ENCODE results near the gene PLEKHG2. TPM values are rescaled to one million over a fixed set of nuclear protein-coding genes. Genes with fewer than 3 reads are reported as not detected.

PLEKHG2 gene
- total and polyA plus RNA-seq, 9 of the 15 experiments (the other 6 are each of a cell fraction or from before 2014, with no cell fraction given) = 0.98 to 45.7 (median 9.8) TPM

GRCh38 chr19:39403331-39404312 is 8.8 kb upstream of the PLEKHG2 start (continued):
- TF ChIP-seq TSHZ1 (CRISPR knock-in tag; IDR thresholded peaks at IDR 0.05) = no peak
- no peak for TF ChIP-seq THRA (IDR thresholded peaks at IDR 0.05)
- TF ChIP-seq ZNF780A (CRISPR knock-in tag; IDR thresholded peaks at IDR 0.05) = no peak
- no peak for TF ChIP-seq HNRNPK (IDR thresholded peaks at IDR 0.05; ENCODE audit: low read depth, low read length, poor library complexity, severe bottlenecking)
- no peak for TF ChIP-seq NELFE (IDR thresholded peaks at IDR 0.05; ENCODE audit: insufficient read depth, insufficient read length)
- no peak for TF ChIP-seq ZKSCAN3 (CRISPR knock-in tag; IDR thresholded peaks at IDR 0.05)
- TF ChIP-seq MAX (CRISPR knock-in tag; IDR thresholded peaks at IDR 0.05) = peak; percentile 59
- TF ChIP-seq ZNF592 (IDR thresholded peaks at IDR 0.05) = peak; percentile 27; the same call in 1 of the 2 replicates
- no peak for TF ChIP-seq SRSF3 (IDR thresholded peaks at IDR 0.05; ENCODE audit: insufficient read depth, low read length)
- TF ChIP-seq ZBTB2 (IDR thresholded peaks at IDR 0.05) = peak; percentile 20; the same call in 1 of the 2 replicates
- TF ChIP-seq TCF7 (IDR thresholded peaks at IDR 0.05; ENCODE audit: borderline replicate concordance) = no peak
- TF ChIP-seq ILF3 (IDR thresholded peaks at IDR 0.05; ENCODE audit: borderline replicate concordance) = no peak
- no peak for TF ChIP-seq ZNF174 (CRISPR knock-in tag; IDR thresholded peaks at IDR 0.05)
- peak; percentile 55; the same call in 1 of the 2 replicates for TF ChIP-seq NFRKB (IDR thresholded peaks at IDR 0.05; ENCODE audit: low read depth)
- 0 out of 2 replicates have a peak, but pooled peaks have one; percentile 31 for TF ChIP-seq GABPA (tag; conservative IDR thresholded peaks at IDR 0.05; ENCODE audit: low read depth)
